ENCODE measurements around the gene UBQLN2.

The UBQLN2 gene

DNA sequence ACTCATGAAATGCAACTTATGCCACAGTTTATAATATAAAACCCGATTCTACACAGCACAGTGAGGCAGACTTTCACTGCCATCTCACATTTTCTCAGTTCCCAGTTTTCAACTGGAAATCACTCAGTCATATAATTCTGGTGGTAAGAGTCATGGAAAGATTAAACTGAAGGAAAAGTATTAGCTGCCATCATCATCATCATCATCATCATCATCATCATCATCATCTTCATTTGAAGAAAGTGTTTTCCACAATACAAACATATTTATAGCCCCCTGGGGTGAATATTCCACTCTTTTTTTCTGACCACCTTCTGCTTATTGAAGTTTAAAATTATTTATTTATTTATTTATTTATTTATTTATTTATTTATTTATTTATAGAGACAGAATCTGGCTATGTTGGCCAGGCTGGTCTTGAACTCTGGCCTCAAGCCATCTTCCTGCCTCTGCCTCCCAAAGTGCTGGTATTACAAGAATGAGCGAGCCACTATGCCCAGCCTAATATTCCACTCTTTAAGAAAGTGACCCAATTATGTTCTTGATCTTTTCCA, 6.0 kb upstream of the UBQLN2 start:
- ChIA-PET POLR2A (no interaction called here), CTCF (no interaction called here)
- TF ChIP-seq HDGF (IDR thresholded peaks at IDR 0.05; ENCODE audit: borderline replicate concordance), result no peak
- no peak for TF ChIP-seq TARDBP (IDR thresholded peaks at IDR 0.05)
- TF ChIP-seq SP1 (IDR thresholded peaks at IDR 0.05), result no peak
- TF ChIP-seq FOXA1 (IDR thresholded peaks at IDR 0.05), result no peak
- TF ChIP-seq SUZ12 (IDR thresholded peaks at IDR 0.05), result no peak
- TF ChIP-seq LEF1 (IDR thresholded peaks at IDR 0.05; ENCODE audit: borderline replicate concordance), result no peak
- no peak for TF ChIP-seq CTBP1 (IDR thresholded peaks at IDR 0.05; ENCODE audit: borderline replicate concordance)
- TF ChIP-seq ARNT (IDR thresholded peaks at IDR 0.05), result no peak
- TF ChIP-seq, protein P1, sequence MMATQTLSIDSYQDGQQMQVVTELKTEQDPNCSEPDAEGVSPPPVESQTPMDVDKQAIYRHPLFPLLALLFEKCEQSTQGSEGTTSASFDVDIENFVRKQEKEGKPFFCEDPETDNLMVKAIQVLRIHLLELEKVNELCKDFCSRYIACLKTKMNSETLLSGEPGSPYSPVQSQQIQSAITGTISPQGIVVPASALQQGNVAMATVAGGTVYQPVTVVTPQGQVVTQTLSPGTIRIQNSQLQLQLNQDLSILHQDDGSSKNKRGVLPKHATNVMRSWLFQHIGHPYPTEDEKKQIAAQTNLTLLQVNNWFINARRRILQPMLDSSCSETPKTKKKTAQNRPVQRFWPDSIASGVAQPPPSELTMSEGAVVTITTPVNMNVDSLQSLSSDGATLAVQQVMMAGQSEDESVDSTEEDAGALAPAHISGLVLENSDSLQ (IDR thresholded peaks at IDR 0.05), result no peak
- DNase-seq (ENCODE audit: extremely low spot score), result no peak

DNA sequence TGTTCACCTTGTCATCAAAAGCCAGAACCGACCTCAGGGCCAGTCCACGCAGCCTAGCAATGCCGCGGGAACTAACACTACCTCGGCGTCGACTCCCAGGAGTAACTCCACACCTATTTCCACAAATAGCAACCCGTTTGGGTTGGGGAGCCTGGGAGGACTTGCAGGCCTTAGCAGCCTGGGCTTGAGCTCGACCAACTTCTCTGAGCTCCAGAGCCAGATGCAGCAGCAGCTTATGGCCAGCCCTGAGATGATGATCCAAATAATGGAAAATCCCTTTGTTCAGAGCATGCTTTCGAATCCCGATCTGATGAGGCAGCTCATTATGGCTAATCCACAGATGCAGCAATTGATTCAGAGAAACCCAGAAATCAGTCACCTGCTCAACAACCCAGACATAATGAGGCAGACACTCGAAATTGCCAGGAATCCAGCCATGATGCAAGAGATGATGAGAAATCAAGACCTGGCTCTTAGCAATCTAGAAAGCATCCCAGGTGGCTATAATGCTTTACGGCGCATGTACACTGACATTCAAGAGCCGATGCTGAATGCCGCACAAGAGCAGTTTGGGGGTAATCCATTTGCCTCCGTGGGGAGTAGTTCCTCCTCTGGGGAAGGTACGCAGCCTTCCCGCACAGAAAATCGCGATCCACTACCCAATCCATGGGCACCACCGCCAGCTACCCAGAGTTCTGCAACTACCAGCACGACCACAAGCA, 898 bp downstream of the UBQLN2 start:
- ChIA-PET POLR2A (interaction anchor here (1.0 to 1.3 kb wide), 2 partner anchors 11 to 165 kb away, joined by 3 to 6 read pairs; partner anchors contain the start of gene NBDY), CTCF (no interaction called here)
- DNase-seq (ENCODE audit: extremely low spot score), result no peak
- TF ChIP-seq ZNF384 (IDR thresholded peaks at IDR 0.05) (no peak), HDGF (IDR thresholded peaks at IDR 0.05; ENCODE audit: borderline replicate concordance) (no peak), TARDBP (IDR thresholded peaks at IDR 0.05) (no peak), NFRKB (IDR thresholded peaks at IDR 0.05) (no peak), SP1 (IDR thresholded peaks at IDR 0.05) (no peak), CTBP1 (IDR thresholded peaks at IDR 0.05; ENCODE audit: borderline replicate concordance) (no peak), L3MBTL2 (conservative IDR thresholded peaks at IDR 0.05) (no peak), LEF1 (IDR thresholded peaks at IDR 0.05; ENCODE audit: borderline replicate concordance) (no peak), ARNT (IDR thresholded peaks at IDR 0.05) (no peak)
- TF ChIP-seq, protein P1 (IDR thresholded peaks at IDR 0.05), result no peak

DNA sequence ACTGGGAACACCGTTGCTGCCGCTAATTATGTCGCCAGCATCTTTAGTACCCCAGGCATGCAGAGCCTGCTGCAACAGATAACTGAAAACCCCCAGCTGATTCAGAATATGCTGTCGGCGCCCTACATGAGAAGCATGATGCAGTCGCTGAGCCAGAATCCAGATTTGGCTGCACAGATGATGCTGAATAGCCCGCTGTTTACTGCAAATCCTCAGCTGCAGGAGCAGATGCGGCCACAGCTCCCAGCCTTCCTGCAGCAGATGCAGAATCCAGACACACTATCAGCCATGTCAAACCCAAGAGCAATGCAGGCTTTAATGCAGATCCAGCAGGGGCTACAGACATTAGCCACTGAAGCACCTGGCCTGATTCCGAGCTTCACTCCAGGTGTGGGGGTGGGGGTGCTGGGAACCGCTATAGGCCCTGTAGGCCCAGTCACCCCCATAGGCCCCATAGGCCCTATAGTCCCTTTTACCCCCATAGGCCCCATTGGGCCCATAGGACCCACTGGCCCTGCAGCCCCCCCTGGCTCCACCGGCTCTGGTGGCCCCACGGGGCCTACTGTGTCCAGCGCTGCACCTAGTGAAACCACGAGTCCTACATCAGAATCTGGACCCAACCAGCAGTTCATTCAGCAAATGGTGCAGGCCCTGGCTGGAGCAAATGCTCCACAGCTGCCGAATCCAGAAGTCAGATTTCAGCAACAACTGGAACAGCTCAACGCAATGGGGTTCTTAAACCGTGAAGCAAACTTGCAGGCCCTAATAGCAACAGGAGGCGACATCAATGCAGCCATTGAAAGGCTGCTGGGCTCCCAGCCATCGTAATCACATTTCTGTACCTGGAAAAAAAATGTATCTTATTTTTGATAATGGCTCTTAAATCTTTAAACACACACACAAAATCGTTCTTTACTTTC, 1.8 kb downstream of the UBQLN2 start:
- DNase-seq (ENCODE audit: extremely low spot score), result no peak
- POLR2A ChIA-PET, result interaction anchor here (0.6 to 1.3 kb wide), 3 partner anchors 11 to 430 kb away, joined by 3 to 6 read pairs (median 4); partner anchors contain the start of gene NBDY
- CTCF ChIA-PET, result no interaction called here
- TF ChIP-seq BHLHE40 (IDR thresholded peaks at IDR 0.05; ENCODE audit: borderline replicate concordance), result no peak
- TF ChIP-seq NFRKB (IDR thresholded peaks at IDR 0.05), result no peak
- no peak for TF ChIP-seq ARNT (IDR thresholded peaks at IDR 0.05)
- no peak for TF ChIP-seq TARDBP (IDR thresholded peaks at IDR 0.05)
- no peak for TF ChIP-seq CTBP1 (IDR thresholded peaks at IDR 0.05; ENCODE audit: borderline replicate concordance)
- no peak for TF ChIP-seq L3MBTL2 (conservative IDR thresholded peaks at IDR 0.05)
- TF ChIP-seq HDGF (IDR thresholded peaks at IDR 0.05; ENCODE audit: borderline replicate concordance), result no peak
- no peak for TF ChIP-seq SUZ12 (IDR thresholded peaks at IDR 0.05)
- TF ChIP-seq, protein P1 (IDR thresholded peaks at IDR 0.05), result no peak
- TF ChIP-seq FOXA1 (IDR thresholded peaks at IDR 0.05), result no peak
- TF ChIP-seq LEF1 (IDR thresholded peaks at IDR 0.05; ENCODE audit: borderline replicate concordance), result no peak

DNA sequence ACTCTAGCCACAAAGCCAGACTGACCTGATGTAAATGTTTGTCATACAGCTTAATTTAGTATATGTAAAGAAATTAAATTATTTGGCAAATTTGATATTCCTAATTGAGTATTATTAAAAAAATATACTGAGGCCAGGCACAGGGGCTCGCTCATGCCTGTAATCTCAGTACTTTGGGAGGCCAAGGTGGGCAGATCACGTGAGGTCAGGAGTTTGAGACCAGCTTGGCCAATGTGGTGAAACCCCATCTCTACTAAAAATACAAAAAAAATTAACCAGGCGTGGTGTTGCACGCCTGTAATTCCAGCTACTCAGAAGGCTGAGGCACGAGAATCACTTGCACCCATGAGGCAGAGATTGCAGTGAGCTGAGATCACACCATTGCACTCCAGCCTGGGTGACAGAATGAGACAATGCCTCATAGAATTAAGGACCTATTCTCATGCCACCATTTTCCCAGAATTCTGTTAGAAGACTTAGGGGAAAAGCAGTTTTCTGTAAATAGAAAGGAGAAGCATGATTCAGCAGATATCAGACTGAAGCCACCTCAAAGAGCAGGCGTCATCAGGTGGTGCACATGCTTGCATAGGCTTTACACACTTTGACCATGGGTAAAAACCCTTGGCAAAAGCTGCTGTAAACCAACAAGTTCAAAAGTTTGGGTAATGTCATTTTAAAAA, 6.1 kb downstream of the UBQLN2 start:
- ChIA-PET CTCF (no interaction called here), POLR2A (no interaction called here)
- TF ChIP-seq NFRKB (IDR thresholded peaks at IDR 0.05), result no peak
- no peak for TF ChIP-seq FOXK2 (IDR thresholded peaks at IDR 0.05)
- no peak for TF ChIP-seq SUZ12 (IDR thresholded peaks at IDR 0.05)
- no peak for TF ChIP-seq FOXM1 (IDR thresholded peaks at IDR 0.05; ENCODE audit: borderline replicate concordance)
- no peak for TF ChIP-seq HDGF (IDR thresholded peaks at IDR 0.05; ENCODE audit: borderline replicate concordance)
- no peak for TF ChIP-seq ELF4 (IDR thresholded peaks at IDR 0.05)
- no peak for TF ChIP-seq LEF1 (IDR thresholded peaks at IDR 0.05; ENCODE audit: borderline replicate concordance)
- TF ChIP-seq, protein P1 (IDR thresholded peaks at IDR 0.05), result no peak
- no peak for TF ChIP-seq BHLHE40 (IDR thresholded peaks at IDR 0.05; ENCODE audit: borderline replicate concordance)
- no peak for TF ChIP-seq TARDBP (IDR thresholded peaks at IDR 0.05)
- TF ChIP-seq FOXA1 (IDR thresholded peaks at IDR 0.05), result no peak
- no peak for TF ChIP-seq ZNF384 (IDR thresholded peaks at IDR 0.05)
- TF ChIP-seq CTBP1 (IDR thresholded peaks at IDR 0.05; ENCODE audit: borderline replicate concordance), result no peak
- no peak for TF ChIP-seq L3MBTL2 (conservative IDR thresholded peaks at IDR 0.05)
- no peak for DNase-seq (ENCODE audit: extremely low spot score)
